Bronchial epithelial cell (primary cell): Measurements from ENCODE around the gene FAAP100. TPM values are rescaled to one million over a fixed set of nuclear protein-coding genes. Genes with fewer than 3 reads are reported as not detected.

ENCODE experiments used
- DNase-seq: peaks from one replicate; pipeline ENCODE4 v3.0.0-alpha.2; 2010; ENCODE audit warnings: low read depth
- FAIRE-seq: peaks from 2 replicates; lab custom pipeline; 2011; peaks lifted over from hg19 to GRCh38; lab: Jason Lieb, UNC
- H3K27me3 ChIP-seq: 2 replicates; pipeline ENCODE4 v1.5.1; 2011; ENCODE audit warnings: low read length; ENCODE audit not compliant: control insufficient read depth, insufficient read depth
- H3K36me3 ChIP-seq: 2 replicates; pipeline ENCODE4 v1.5.1; 2011; ENCODE audit warnings: low read length; ENCODE audit not compliant: control insufficient read depth, insufficient read depth
- H3K4me3 ChIP-seq: 2 replicates; pipeline ENCODE4 v1.5.1; 2011; ENCODE audit warnings: mild to moderate bottlenecking, low read depth, low read length, control low read depth
- CTCF ChIP-seq: IDR thresholded peaks from 2 replicates; pipeline ENCODE4 v1.5.1; 2011; ENCODE audit warnings: mild to moderate bottlenecking, moderate library complexity, low read length, control low read depth, inconsistent platforms; ENCODE audit not compliant: insufficient read depth, severe bottlenecking
- total RNA-seq: library from RNA; depleted of rRNA; stranded (reverse); fragments of >200 nt; gene quantifications from 2 replicates; pipeline ENCODE4 v1.2.1, GENCODE V29; 2014

FAAP100 gene
- total RNA-seq, 1 donor from 2014 or later = 10.5 TPM

GRCh38 chr17:81513372-81513752 lies 38.8 kb downstream of the FAAP100 start:
- Histone ChIP-seq H3K36me3 (peaks cover 22% of the 10 kb centered on the region), H3K27me3 (no peaks in the 10 kb centered on the region), H3K4me3 (peak overlapping the region; percentile 98)
- DNase-seq = peak; percentile 32
- no peak for FAIRE-seq
- no peak for TF ChIP-seq CTCF

GRCh38 chr17:81512562-81513371 lies 39.4 kb downstream of the FAAP100 start, which contains the start of gene ACTG1:
Gene ACTG1, minus strand, starts transcription at chr17:81512799. Its CDS starts 445 bp downstream, at chr17:81512354.
- no peak for TF ChIP-seq CTCF
- no peak for FAIRE-seq
- Histone ChIP-seq H3K36me3 (peaks cover 22% of the 10 kb centered on the region), H3K4me3 (peak within 1 kb of the TSS; percentile 98), H3K27me3 (no peaks in the 10 kb centered on the region)
- peak; percentile 66 for DNase-seq

- TF ChIP-seq CTCF = no peak
- Histone ChIP-seq H3K4me3 (peak overlapping the region; percentile 98), H3K27me3 (no peaks in the 10 kb centered on the region), H3K36me3 (peaks cover 22% of the 10 kb centered on the region)
- FAIRE-seq = no peak
- DNase-seq = no peak
Observed at GRCh38 chr17:81511804-81512561, 40.2 kb downstream of the FAAP100 start.

- Histone ChIP-seq H3K36me3 (peaks cover 20% of the 10 kb centered on the region), H3K27me3 (no peaks in the 10 kb centered on the region), H3K4me3 (peak overlapping the region; percentile 98)
- no peak for FAIRE-seq
- no peak for DNase-seq
- no peak for TF ChIP-seq CTCF
Observed at GRCh38 chr17:81511554-81511803, 40.7 kb downstream of the FAAP100 start.

GRCh38 chr17:81510785-81511553 lies 41.2 kb downstream of the FAAP100 start:
- TF ChIP-seq CTCF = no peak
- no peak for FAIRE-seq
- Histone ChIP-seq H3K36me3 (peaks cover 20% of the 10 kb centered on the region), H3K27me3 (no peaks in the 10 kb centered on the region), H3K4me3 (peak overlapping the region; percentile 98)
- DNase-seq = no peak
